ENCODE data around the gene CASQ2. TPM values are rescaled to one million over a fixed set of nuclear protein-coding genes. Genes with fewer than 3 reads are reported as not detected.

The CASQ2 gene
- total RNA-seq, 4 donors from 2014 or later = 1.5 to 30.2 (median 7.8) TPM

DNA sequence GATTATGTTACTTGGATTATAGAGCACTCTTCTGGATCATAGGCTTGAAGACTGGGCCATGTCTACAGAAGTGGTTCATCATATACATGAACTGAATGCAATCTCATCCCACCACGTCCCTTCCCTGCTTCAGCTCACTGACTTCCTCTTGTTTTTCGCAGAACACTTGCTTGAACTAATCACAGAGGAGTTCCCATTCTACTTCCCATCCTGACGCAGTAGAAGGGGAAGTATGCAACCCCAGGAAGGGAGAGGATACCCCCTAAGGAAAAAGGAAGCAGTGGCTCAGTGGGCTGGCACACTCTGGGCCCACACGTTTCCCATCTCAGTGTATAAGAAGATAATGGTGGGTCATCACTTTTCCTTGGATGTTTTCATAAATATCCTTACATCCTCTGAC, 36.2 kb downstream of the CASQ2 start:
- H3K9me3 ChIP-seq = no peaks in the 10 kb centered on the region
- H3K27ac ChIP-seq = no peak overlapping the region
- TF ChIP-seq POLR2A (IDR thresholded peaks at IDR 0.05) = no peak
- no peaks in the 10 kb centered on the region for H3K27me3 ChIP-seq
- H3K36me3 ChIP-seq = no peaks in the 10 kb centered on the region
- intact Hi-C loops (cut with DNase I; ENCODE audit: low total_unique reads) = no loop called here
- no peaks in the 10 kb centered on the region for H3K4me1 ChIP-seq
- no peak overlapping the region for H3K4me3 ChIP-seq
- DNase-seq = no peak

- Histone ChIP-seq H3K4me3 (no peak overlapping the region), H3K27ac (no peak overlapping the region), H3K4me1 (no peaks in the 10 kb centered on the region), H3K27me3 (no peaks in the 10 kb centered on the region), H3K9me3 (no peaks in the 10 kb centered on the region), H3K36me3 (no peaks in the 10 kb centered on the region)
- no peak for TF ChIP-seq POLR2A (IDR thresholded peaks at IDR 0.05)
- TF ChIP-seq, protein P1, sequence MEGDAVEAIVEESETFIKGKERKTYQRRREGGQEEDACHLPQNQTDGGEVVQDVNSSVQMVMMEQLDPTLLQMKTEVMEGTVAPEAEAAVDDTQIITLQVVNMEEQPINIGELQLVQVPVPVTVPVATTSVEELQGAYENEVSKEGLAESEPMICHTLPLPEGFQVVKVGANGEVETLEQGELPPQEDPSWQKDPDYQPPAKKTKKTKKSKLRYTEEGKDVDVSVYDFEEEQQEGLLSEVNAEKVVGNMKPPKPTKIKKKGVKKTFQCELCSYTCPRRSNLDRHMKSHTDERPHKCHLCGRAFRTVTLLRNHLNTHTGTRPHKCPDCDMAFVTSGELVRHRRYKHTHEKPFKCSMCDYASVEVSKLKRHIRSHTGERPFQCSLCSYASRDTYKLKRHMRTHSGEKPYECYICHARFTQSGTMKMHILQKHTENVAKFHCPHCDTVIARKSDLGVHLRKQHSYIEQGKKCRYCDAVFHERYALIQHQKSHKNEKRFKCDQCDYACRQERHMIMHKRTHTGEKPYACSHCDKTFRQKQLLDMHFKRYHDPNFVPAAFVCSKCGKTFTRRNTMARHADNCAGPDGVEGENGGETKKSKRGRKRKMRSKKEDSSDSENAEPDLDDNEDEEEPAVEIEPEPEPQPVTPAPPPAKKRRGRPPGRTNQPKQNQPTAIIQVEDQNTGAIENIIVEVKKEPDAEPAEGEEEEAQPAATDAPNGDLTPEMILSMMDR (IDR thresholded peaks at IDR 0.05) = no peak
- no peak for DNase-seq
- intact Hi-C loops (cut with DNase I; ENCODE audit: low total_unique reads) = no loop called here
These were observed 38.8 kb downstream of the CASQ2 start for GRCh38 chr1:115729756-115730155.

DNA sequence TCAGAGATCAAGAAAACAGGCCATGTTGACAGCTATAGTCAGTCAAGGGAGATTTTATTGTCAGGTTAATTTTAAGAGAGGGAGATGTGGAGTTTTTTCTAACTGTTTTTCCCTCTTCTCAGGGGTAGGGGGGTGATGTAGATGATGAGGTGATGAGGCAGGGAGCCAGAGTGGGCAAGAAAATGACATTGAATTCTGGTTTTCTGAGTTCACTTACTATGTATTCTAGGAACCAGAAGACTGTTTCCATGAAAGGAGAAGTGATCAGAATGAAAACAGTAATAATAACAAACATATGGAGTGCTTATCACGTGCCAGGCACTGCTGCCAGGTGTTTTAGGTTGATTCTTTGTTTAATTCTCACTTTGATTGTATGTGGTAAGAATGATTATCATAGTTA, 40.2 kb downstream of the CASQ2 start:
- no peaks in the 10 kb centered on the region for H3K9me3 ChIP-seq
- no peaks in the 10 kb centered on the region for H3K27me3 ChIP-seq
- no peak for TF ChIP-seq POLR2A (IDR thresholded peaks at IDR 0.05)
- TF ChIP-seq, protein P1 (IDR thresholded peaks at IDR 0.05) = no peak
- H3K4me1 ChIP-seq = no peaks in the 10 kb centered on the region
- intact Hi-C loops (cut with DNase I; ENCODE audit: low total_unique reads) = no loop called here
- no peak overlapping the region for H3K4me3 ChIP-seq
- DNase-seq = no peak
- peak overlapping the region; percentile 48 to 66 for H3K27ac ChIP-seq
- H3K36me3 ChIP-seq = no peaks in the 10 kb centered on the region

DNA sequence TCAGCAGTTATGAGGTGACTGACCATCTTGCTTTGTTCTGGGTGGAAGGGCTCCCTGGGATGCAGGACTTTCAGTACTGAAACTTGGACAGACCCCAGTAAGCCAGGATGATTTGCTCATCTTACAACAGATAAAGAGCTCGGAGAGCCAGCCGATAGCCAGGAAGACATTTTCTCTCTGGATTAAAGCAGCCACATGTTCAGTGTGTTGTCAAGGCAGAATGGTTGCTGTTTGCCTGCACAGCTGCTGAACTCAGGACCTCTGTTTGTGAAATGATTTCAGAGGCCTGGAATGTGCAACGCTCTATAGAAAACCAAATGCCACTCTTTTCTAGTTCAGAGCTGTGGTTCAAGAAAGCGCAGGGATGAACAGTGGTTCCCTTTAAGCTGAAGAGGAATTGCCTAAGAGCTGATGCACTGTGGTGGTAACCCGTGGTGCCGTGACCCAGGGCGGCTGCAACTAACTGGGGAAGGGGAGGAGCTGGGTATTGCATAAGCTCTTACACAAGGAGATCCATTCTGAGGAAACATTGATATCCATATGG, 40.7 kb downstream of the CASQ2 start:
- intact Hi-C loops (cut with DNase I; ENCODE audit: low total_unique reads) = no loop called here
- Histone ChIP-seq H3K4me3 (no peak overlapping the region), H3K27ac (peak overlapping the region; percentile 48 to 66), H3K27me3 (no peaks in the 10 kb centered on the region), H3K4me1 (no peaks in the 10 kb centered on the region), H3K36me3 (no peaks in the 10 kb centered on the region), H3K9me3 (no peaks in the 10 kb centered on the region)
- peak; percentile 67 to 71 for DNase-seq
- TF ChIP-seq, protein P1 (IDR thresholded peaks at IDR 0.05) = no peak
- no peak for TF ChIP-seq POLR2A (IDR thresholded peaks at IDR 0.05)

- Histone ChIP-seq H3K4me1 (no peaks in the 10 kb centered on the region), H3K36me3 (no peaks in the 10 kb centered on the region), H3K9me3 (no peaks in the 10 kb centered on the region), H3K27me3 (no peaks in the 10 kb centered on the region), H3K27ac (peak overlapping the region; percentile 48 to 66), H3K4me3 (no peak overlapping the region)
- TF ChIP-seq, protein P1 (IDR thresholded peaks at IDR 0.05) = no peak
- no peak for TF ChIP-seq POLR2A (IDR thresholded peaks at IDR 0.05)
- intact Hi-C loops (cut with DNase I; ENCODE audit: low total_unique reads) = no loop called here
- DNase-seq = no peak
These were observed 41.9 kb downstream of the CASQ2 start for GRCh38 chr1:115726570-115726969.

DNA sequence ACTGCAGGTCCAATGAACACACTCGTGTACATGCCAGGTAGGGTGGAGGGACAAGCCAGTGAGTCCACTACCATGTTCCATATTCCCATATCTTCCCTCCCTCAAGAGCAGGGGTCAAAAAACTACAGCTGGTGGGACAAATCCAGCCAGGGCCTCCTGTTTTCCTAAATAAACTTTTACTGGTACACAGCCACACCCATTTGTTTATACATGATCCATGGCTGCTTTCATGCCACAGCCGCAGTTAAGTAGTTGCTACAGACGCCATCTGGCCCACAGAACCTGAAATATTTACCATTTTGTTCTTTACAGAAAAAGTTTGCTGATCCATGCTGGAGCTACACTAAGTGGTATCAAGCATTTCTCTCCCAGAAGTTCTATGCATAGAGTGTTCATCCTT, 42.4 kb downstream of the CASQ2 start:
- no peaks in the 10 kb centered on the region for H3K36me3 ChIP-seq
- H3K27me3 ChIP-seq = no peaks in the 10 kb centered on the region
- H3K4me1 ChIP-seq = no peaks in the 10 kb centered on the region
- H3K27ac ChIP-seq = peak overlapping the region; percentile 41 to 49
- intact Hi-C loops (cut with DNase I; ENCODE audit: low total_unique reads) = no loop called here
- DNase-seq = no peak
- no peak overlapping the region for H3K4me3 ChIP-seq
- H3K9me3 ChIP-seq = no peaks in the 10 kb centered on the region
- TF ChIP-seq POLR2A (IDR thresholded peaks at IDR 0.05) = no peak
- TF ChIP-seq, protein P1 (IDR thresholded peaks at IDR 0.05) = no peak

Data from uterus (tissue), 4 donors.